ENCODE results near the gene NDUFV1. TPM values are rescaled to one million over a fixed set of nuclear protein-coding genes. Genes with fewer than 3 reads are reported as not detected.

NDUFV1 gene
- total RNA-seq, 2 experiments from 2014 or later: 223 to 224 TPM

DNA sequence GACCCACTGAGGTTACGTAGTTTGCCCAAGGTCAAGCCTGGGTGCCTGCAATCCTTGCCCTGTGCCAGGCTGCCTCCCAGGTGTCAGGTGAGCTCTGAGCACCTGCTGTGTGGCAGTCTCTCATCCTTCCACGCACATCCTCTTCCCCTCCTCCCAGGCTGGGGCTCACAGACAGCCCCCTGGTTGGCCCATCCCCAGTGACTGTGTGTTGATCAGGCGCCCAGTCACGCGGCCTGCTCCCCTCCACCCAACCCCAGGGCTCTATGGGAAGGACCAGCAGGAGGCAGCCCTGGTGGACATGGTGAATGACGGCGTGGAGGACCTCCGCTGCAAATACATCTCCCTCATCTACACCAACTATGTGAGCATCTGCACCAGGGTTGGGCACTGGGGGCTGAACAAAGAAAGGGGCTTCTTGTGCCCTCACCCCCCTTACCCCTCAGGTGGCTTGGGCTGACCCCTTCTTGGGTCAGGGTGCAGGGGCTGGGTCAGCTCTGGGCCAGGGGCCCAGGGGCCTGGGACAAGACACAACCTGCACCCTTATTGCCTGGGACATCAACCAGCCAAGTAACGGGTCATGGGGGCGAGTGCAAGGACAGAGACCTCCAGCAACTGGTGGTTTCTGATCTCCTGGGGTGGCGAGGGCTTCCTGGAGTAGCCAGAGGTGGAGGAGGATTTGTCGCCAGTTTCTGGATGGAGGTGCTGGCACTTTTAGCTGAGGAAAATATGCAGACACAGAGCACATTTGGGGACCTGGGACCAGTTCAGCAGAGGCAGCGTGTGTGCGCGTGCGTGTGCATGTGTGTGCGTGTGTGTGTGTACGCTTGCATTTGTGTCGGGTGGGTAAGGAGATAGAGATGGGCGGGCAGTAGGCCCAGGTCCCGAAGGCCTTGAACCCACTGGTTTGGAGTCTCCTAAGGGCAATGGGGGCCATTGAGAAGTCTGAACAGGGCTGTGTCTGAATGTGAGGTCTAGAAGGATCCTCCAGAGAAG lies 21.6 kb upstream of the NDUFV1 start:
- no peak for ATAC-seq (ENCODE audit: poor library complexity)
- H3K4me1 ChIP-seq (ENCODE audit: insufficient read depth, low read length): peaks cover 25% of the 10 kb centered on the region
- H3K27me3 Mint-ChIP-seq: no peaks in the 10 kb centered on the region
- peaks cover 35% of the 10 kb centered on the region for H3K4me1 Mint-ChIP-seq (ENCODE audit: low read depth)
- no peak overlapping the region for H3K4me3 ChIP-seq (ENCODE audit: low read length)
- ChIA-PET POLR2A (interaction anchor here (1.1 to 3.4 kb wide), 3 partner anchors 29 to 74 kb away, joined by 3 to 16 read pairs (median 16); partner anchors contain the start of gene NUDT8), CTCF (interaction anchor here (1.6 to 2.5 kb wide), 2 partner anchors 22 to 44 kb away, joined by 4 to 9 read pairs; partner anchors contain the start of genes NDUFV1 and NUDT8)
- H3K4me3 Mint-ChIP-seq: peak overlapping the region; percentile 84
- peaks cover 0 to 4% of the 10 kb centered on the region in 2 experiments for H3K9me3 ChIP-seq (ENCODE audit: control insufficient read depth in 1 of 2, insufficient read depth in 1 of 2, low read length in 2 of 2)
- peaks cover 6% of the 10 kb centered on the region for H3K36me3 Mint-ChIP-seq (ENCODE audit: low read depth)
- intact Hi-C loops (cut with DNase I, micrococcal nuclease): loop anchor here in 1 of 2 experiments (1.0 to 5.0 kb wide), 2 partner anchors 21 to 73 kb away; partner anchors contain the start of gene NDUFV1
- peak overlapping the region in 1 of 2 donors; percentile 68 for H3K27ac ChIP-seq (ENCODE audit: low read depth in 1 of 2, low read length in 2 of 2)
- TF ChIP-seq, protein P1, sequence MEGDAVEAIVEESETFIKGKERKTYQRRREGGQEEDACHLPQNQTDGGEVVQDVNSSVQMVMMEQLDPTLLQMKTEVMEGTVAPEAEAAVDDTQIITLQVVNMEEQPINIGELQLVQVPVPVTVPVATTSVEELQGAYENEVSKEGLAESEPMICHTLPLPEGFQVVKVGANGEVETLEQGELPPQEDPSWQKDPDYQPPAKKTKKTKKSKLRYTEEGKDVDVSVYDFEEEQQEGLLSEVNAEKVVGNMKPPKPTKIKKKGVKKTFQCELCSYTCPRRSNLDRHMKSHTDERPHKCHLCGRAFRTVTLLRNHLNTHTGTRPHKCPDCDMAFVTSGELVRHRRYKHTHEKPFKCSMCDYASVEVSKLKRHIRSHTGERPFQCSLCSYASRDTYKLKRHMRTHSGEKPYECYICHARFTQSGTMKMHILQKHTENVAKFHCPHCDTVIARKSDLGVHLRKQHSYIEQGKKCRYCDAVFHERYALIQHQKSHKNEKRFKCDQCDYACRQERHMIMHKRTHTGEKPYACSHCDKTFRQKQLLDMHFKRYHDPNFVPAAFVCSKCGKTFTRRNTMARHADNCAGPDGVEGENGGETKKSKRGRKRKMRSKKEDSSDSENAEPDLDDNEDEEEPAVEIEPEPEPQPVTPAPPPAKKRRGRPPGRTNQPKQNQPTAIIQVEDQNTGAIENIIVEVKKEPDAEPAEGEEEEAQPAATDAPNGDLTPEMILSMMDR (IDR thresholded peaks at IDR 0.05): no peak
- no peaks in the 10 kb centered on the region for H3K9me3 Mint-ChIP-seq
- H3K27me3 ChIP-seq (ENCODE audit: control insufficient read depth in 1 of 2, insufficient read depth in 2 of 2, low read length in 2 of 2): no peaks in the 10 kb centered on the region
- no peaks in the 10 kb centered on the region for H3K36me3 ChIP-seq (ENCODE audit: insufficient read depth, low read length)
- peak overlapping the region; percentile 85 for H3K27ac Mint-ChIP-seq
- DNase-seq: peak in 2 of 14 experiments; percentile 40 to 55

DNA sequence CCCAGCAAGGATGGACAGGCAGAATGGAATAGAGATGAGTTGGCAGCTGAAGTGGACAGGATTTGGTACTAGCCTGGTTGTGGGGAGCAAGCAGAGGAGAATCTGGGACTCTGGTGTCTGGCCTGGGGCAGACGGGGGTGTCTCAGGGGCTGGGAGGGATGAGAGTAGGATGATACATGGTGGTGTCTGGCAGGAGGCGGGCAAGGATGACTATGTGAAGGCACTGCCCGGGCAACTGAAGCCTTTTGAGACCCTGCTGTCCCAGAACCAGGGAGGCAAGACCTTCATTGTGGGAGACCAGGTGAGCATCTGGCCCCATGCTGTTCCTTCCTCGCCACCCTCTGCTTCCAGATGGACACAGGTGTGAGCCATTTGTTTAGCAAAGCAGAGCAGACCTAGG lies 20.8 kb upstream of the NDUFV1 start:
- intact Hi-C loops (cut with DNase I, micrococcal nuclease): loop anchor here in 1 of 2 experiments (5.0 kb wide), 1 partner anchor 74 kb away; no protein-coding TSS in a partner anchor
- DNase-seq (no peak), ATAC-seq (ENCODE audit: poor library complexity) (no peak)
- H3K36me3 Mint-ChIP-seq (ENCODE audit: low read depth): peaks cover 6% of the 10 kb centered on the region
- H3K4me3 Mint-ChIP-seq: peak overlapping the region; percentile 84
- H3K4me1 Mint-ChIP-seq (ENCODE audit: low read depth): peaks cover 35% of the 10 kb centered on the region
- ChIA-PET POLR2A (interaction anchor here (3.4 kb wide), 1 partner anchor 28 kb away, joined by 16 read pairs; no protein-coding TSS in a partner anchor), CTCF (no interaction called here)
- H3K27ac Mint-ChIP-seq: peak overlapping the region; percentile 85
- no peaks in the 10 kb centered on the region for H3K9me3 Mint-ChIP-seq
- H3K27me3 Mint-ChIP-seq: no peaks in the 10 kb centered on the region
- H3K27me3 ChIP-seq (ENCODE audit: control insufficient read depth in 1 of 2, insufficient read depth in 2 of 2, low read length in 2 of 2): no peaks in the 10 kb centered on the region
- H3K36me3 ChIP-seq (ENCODE audit: insufficient read depth, low read length): no peaks in the 10 kb centered on the region
- peaks cover 0 to 4% of the 10 kb centered on the region in 2 experiments for H3K9me3 ChIP-seq (ENCODE audit: control insufficient read depth in 1 of 2, insufficient read depth in 1 of 2, low read length in 2 of 2)
- H3K27ac ChIP-seq (ENCODE audit: low read depth in 1 of 2, low read length in 2 of 2): no peak overlapping the region
- H3K4me3 ChIP-seq (ENCODE audit: low read length): no peak overlapping the region
- peaks cover 25% of the 10 kb centered on the region for H3K4me1 ChIP-seq (ENCODE audit: insufficient read depth, low read length)
- TF ChIP-seq, protein P1 (IDR thresholded peaks at IDR 0.05): no peak

DNA sequence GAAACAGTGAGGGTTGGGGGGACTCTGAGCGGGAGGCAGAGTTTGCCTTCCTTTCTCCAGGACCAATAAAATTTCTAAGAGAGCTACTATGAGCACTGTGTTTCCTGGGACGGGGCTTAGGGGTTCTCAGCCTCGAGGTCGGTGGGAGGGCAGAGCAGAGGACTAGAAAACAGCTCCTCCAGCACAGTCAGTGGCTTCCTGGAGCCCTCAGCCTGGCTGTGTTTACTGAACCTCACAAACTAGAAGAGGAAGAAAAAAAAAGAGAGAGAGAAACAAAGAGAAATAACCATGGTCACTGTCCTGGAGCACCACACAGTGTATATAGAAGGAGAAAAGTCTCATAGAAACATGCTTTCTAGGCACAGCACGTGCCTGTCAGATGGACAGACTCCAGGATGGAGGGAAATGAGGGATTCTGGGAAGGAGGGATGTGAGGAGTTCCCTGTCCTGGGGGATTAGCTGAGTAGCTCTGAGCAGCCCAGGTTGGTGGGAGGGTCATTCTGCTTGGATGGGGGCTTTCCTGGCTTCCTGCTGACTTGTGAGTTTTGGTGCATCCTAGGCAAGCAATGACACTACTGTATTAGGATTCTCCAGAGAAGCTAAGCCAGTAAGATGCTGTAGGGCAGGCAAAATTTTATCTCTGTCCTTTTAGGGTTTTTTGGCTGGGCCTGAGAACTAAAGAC lies 20.0 kb upstream of the NDUFV1 start:
- Histone ChIP-seq H3K4me1 (ENCODE audit: insufficient read depth, low read length) (peaks cover 25% of the 10 kb centered on the region), H3K36me3 (ENCODE audit: insufficient read depth, low read length) (no peaks in the 10 kb centered on the region), H3K4me3 (ENCODE audit: low read length) (no peak overlapping the region), H3K9me3 (ENCODE audit: control insufficient read depth in 1 of 2, insufficient read depth in 1 of 2, low read length in 2 of 2) (peaks cover 0 to 4% of the 10 kb centered on the region in 2 experiments), H3K27me3 (ENCODE audit: control insufficient read depth in 1 of 2, insufficient read depth in 2 of 2, low read length in 2 of 2) (no peaks in the 10 kb centered on the region), H3K27ac (ENCODE audit: low read depth in 1 of 2, low read length in 2 of 2) (no peak overlapping the region)
- intact Hi-C loops (cut with DNase I, micrococcal nuclease): loop anchor here in 1 of 2 experiments (5.0 kb wide), 1 partner anchor 74 kb away; no protein-coding TSS in a partner anchor
- ChIA-PET CTCF (no interaction called here), POLR2A (no interaction called here)
- Mint-ChIP-seq H3K9me3 (no peaks in the 10 kb centered on the region), H3K4me3 (peak overlapping the region; percentile 8), H3K4me1 (ENCODE audit: low read depth) (peaks cover 35% of the 10 kb centered on the region), H3K36me3 (ENCODE audit: low read depth) (peaks cover 6% of the 10 kb centered on the region), H3K27ac (peak overlapping the region; percentile 29), H3K27me3 (no peaks in the 10 kb centered on the region)
- TF ChIP-seq, protein P1 (IDR thresholded peaks at IDR 0.05): no peak
- DNase-seq: no peak
- ATAC-seq (ENCODE audit: poor library complexity): no peak

Data from CD4-positive, alpha-beta T cell (primary cell).